ENCODE data around the gene CCNDBP1.
"Not testable (repeated sequence)": the region's sequence is repeated elsewhere in the genome, so short reads cannot be mapped to it uniquely, and the experiment has no call there.

Gene CCNDBP1

GRCh38 chr15:43194795-43195194 lies 9.6 kb downstream of the CCNDBP1 start:
- DNase-seq, result no peak

GRCh38 chr15:43196760-43197548 lies 11.8 kb downstream of the CCNDBP1 start:
- DNase-seq, result no peak

GRCh38 chr15:43197773-43198172 lies 12.6 kb downstream of the CCNDBP1 start:
- DNase-seq, result not testable (repeated sequence)

GRCh38 chr15:43198556-43198955 lies 13.4 kb downstream of the CCNDBP1 start:
- not testable (repeated sequence) for DNase-seq

GRCh38 chr15:43198992-43199391 lies 13.8 kb downstream of the CCNDBP1 start:
- DNase-seq, result no peak

GRCh38 chr15:43199945-43200488 lies 14.8 kb downstream of the CCNDBP1 start:
- no peak for DNase-seq

GRCh38 chr15:43204016-43204901 lies 19.1 kb downstream of the CCNDBP1 start:
- no peak for DNase-seq

- no peak for DNase-seq
Observed at GRCh38 chr15:43206054-43206453, 20.9 kb downstream of the CCNDBP1 start.

GRCh38 chr15:43207024-43207423 lies 21.8 kb downstream of the CCNDBP1 start:
- DNase-seq, result no peak

GRCh38 chr15:43208052-43209002 lies 23.1 kb downstream of the CCNDBP1 start:
- DNase-seq, result no peak

GRCh38 chr15:43209059-43209824 lies 24.0 kb downstream of the CCNDBP1 start:
- no peak for DNase-seq

- no peak for DNase-seq
Observed at GRCh38 chr15:43210172-43210745, 25.1 kb downstream of the CCNDBP1 start.

- no peak for DNase-seq
Observed at GRCh38 chr15:43210807-43211206, 25.6 kb downstream of the CCNDBP1 start.

- no peak for DNase-seq
Observed at GRCh38 chr15:43211224-43211735, 26.1 kb downstream of the CCNDBP1 start.

- DNase-seq, result no peak
Observed at GRCh38 chr15:43212299-43212698, 27.1 kb downstream of the CCNDBP1 start.

GRCh38 chr15:43212951-43213350 lies 27.7 kb downstream of the CCNDBP1 start:
- DNase-seq, result no peak

- DNase-seq, result no peak
Observed at GRCh38 chr15:43213466-43213865, 28.3 kb downstream of the CCNDBP1 start.

- DNase-seq, result no peak
Observed at GRCh38 chr15:43214169-43214568, 29.0 kb downstream of the CCNDBP1 start.

GRCh38 chr15:43214592-43215295 lies 29.5 kb downstream of the CCNDBP1 start:
- no peak for DNase-seq

- no peak for DNase-seq
Observed at GRCh38 chr15:43215961-43216360, 30.8 kb downstream of the CCNDBP1 start.

Data from activated gamma-delta T cell (primary cell).